Adipose tissue (tissue), 3 donors: ENCODE results near the gene STARD13. TPM values are rescaled to one million over a fixed set of nuclear protein-coding genes. Genes with fewer than 3 reads are reported as not detected.
A peak's percentile ranks its signal among the peaks of the same experiment; 100 is the strongest.

Experiments
- H3K27ac ChIP-seq: one replicate; pipeline ENCODE4 v1.5.1; 2013; ENCODE audit warnings: low read depth, low read length
- WGBS, 3 donors: extraction: QIAGEN DNeasy Blood & Tissue Kit; methylation state at CpG; one replicate each; pipeline ENCODE4 v1.1.7; 2013; 5-methylcytosine and 5-hydroxymethylcytosine counted together
- polyA plus RNA-seq, 3 donors: library from polyadenylated mRNA; stranded (reverse); fragments of 200-250 nt; gene quantifications; one replicate each; pipeline ENCODE4 v1.2.3, GENCODE V29; 2013
- donor health status: healthy with polysubstance abuse.
- donor health status: Bipolar disorder and iron deficiency.
- donor health status: healthy.

STARD13 gene
- polyA plus RNA-seq, 3 donors = 5.4 to 17.0 (median 13.3) TPM

DNA sequence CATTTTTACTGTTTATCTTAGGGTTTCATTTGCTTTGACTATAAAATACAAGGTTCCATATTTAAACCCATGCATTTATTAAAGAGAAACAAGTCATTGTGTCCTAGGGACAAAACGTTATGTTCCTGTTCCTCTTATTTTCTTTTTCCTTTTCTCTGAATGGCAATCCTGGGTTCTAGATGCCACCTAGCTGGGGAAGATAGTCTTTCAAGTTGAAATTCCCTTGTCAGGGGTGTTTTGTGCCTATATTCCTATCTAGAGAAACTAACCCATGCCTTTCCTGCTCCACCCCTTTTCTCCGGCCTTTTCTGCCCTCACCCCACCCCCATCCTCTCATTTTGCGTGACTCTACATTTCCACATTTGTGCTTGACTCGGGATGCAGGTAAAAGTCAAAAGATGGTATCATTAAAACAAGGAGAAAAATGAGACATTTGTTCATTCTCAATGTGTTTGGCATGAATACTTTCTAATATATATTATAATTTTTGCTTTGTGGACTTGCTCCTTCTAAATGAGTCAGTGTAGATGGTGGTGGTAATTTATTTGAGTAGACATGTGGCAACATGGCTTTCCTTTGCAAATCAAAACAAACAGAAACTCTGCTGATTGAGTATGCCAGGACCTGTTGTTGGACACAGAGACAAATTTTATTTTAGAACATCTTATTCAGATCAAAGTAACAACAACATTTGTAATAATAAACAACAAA, 26.8 kb upstream of the STARD13 start:
- no peak overlapping the region for H3K27ac ChIP-seq

DNA sequence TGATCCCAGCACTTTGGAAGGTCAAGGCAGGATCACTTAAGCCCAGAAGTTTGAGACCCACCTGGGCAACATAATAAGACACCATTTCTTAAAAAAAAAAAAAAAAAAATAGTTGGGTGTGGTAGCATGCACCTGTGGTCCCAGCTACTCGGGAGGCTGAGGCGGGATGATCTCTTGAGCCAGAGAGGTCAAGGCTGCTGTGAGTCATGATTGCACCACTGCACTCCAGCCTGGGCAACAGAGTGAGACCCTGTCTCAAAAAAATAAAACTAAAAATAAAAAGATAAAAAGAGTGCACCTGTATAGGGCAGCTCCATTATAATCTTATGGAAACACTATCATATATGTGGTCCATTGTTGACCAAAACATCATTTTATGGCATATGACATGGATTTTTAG, 25.5 kb upstream of the STARD13 start:
- H3K27ac ChIP-seq = no peak overlapping the region
- WGBS, 3 donors = 86 to 93% (median 92%) methylated on average over 2 of the region's 2 CpGs

More for the DNA sequence above, 26.8 kb upstream of the STARD13 start:
- WGBS, 3 donors = 57 to 73% (median 60%) methylated on average over 4 of the region's 4 CpGs

DNA sequence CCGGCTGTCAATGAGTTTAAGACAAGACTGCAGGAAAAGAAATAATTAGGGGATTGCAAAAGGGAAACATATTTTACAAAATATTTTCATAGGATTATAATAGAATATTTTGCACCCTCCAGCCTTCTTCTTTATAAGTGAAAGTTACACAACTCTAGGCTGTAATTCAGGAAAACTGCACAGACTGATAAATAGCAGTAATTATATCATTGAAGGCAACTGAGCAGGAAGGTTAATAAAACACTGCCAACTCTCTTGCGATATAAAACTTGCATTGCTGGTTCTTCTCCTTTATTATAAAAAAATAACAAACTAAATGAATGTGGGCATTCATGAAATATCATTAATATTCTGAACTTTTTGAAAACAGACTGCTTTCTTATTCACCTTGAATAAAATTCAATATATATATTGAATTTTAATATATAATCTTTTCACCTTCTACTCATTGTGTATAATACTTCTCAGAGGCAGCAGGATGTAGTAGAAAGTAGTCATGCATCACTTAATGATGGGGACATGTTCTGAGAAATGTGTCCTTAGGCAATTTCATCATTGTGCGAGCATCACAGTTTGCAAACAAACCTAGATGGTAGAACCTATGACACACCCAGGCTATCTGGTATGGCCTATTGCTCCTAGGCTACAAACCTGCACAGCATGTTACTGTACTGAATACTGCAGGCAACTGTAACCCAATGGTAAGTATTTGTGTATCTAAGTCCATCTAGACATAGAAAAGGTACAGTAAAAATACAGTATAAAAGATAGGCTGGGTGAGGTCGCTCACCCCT, 24.9 kb upstream of the STARD13 start:
- no peak overlapping the region for H3K27ac ChIP-seq
- 82 to 86% (median 86%) methylated on average over 4 of the region's 4 CpGs for WGBS, 3 donors

DNA sequence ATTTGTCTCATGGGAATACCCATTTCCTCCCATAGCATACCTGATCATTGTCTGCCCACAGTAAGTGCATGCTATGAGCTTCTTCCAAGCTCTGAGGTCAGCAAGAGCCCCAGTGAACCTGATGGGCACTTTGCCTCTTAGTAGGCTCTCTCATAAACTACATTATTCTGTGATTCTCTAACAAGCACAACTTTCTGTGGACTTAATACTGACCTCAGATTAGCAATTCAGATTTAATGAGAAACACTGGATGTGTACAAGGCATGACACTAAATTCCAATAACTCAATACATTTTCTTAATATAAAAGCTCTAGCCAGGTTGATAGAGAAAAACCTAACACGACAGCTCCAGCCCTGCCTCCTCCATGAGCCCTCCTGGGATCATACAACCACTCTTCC, 23.3 kb upstream of the STARD13 start:
- WGBS, 3 donors = 92 to 96% (median 93%) methylated on average over 1 of the region's 1 CpG
- H3K27ac ChIP-seq = no peak overlapping the region

DNA sequence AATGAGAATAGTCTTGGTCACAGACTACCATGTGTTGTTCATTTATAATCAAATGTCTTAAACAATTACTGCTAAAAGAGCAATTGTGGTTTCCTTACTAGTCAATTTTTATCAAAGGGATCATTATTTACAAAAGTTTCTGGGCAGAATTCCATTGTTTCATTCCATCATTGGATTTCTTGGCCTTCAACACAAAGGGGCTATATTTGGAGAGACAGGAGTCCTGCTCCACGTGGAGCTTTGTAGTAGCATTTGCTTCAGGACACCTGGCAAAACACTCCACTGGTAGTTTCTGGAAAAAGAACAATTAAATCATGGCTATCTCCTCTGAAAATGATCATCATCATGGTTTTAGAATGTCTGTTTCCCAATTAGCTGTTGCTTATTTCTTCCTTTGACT, 22.3 kb upstream of the STARD13 start:
- H3K27ac ChIP-seq = no peak overlapping the region
- 21 to 50% (median 28%) methylated on average over 1 of the region's 1 CpG for WGBS, 3 donors

DNA sequence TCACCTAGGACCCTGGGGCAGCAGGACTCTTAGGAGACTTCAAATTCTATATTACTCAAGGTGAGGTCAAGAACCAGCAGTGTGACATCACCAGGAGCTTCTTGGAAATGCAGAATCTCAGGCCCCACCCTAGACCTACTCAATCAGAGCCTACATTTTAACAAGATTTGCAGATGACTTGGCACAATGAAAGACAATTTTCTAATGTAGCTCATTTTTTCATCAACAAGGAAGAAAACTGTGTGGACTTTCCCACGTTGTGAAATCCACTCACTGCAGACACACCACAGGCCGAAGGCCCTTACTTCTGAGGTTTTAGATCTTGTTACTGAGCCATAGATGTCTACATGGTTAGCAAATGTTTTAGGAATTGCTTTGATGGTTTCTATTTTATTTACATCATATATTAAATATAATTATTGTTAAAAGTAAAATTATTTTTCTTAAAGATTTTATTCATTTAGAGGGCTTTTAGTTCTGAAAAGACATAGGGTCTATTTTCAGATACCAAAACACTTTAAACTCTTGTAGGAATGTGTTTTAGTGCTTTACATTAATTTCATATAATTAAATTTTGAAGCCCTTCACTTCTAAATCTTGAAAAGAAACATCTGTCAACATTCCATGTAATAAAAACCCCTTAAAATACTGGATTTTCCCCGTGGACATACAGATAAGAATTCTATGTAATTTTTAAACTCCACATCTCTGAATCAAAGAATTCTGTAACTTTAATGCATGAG, 18.5 kb upstream of the STARD13 start:
- 63 to 80% (median 67%) methylated on average over 3 of the region's 3 CpGs for WGBS, 3 donors

DNA sequence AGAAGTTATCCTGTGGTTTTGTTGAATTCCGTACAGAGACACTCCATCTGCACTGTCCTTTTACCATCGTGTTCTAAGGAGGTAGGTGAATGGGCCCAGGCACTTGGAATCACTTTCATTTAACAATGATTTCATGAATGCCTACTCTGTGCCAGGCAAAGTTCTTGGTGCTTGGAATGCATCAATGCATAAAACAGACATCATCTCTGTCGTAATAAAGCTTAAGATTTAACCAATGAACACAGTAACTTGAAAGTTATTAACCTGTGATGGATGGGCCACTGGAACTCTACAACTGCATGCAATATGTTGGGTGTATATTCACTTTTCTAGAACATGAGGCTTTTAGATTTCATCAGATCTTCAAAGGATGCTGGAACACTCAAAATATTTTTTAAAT, 14.1 kb upstream of the STARD13 start:
- H3K27ac ChIP-seq = no peak overlapping the region
- WGBS, 3 donors = 83 to 87% (median 86%) methylated on average over 3 of the region's 3 CpGs

More for the DNA sequence above, 18.5 kb upstream of the STARD13 start:
- H3K27ac ChIP-seq = no peak overlapping the region

DNA sequence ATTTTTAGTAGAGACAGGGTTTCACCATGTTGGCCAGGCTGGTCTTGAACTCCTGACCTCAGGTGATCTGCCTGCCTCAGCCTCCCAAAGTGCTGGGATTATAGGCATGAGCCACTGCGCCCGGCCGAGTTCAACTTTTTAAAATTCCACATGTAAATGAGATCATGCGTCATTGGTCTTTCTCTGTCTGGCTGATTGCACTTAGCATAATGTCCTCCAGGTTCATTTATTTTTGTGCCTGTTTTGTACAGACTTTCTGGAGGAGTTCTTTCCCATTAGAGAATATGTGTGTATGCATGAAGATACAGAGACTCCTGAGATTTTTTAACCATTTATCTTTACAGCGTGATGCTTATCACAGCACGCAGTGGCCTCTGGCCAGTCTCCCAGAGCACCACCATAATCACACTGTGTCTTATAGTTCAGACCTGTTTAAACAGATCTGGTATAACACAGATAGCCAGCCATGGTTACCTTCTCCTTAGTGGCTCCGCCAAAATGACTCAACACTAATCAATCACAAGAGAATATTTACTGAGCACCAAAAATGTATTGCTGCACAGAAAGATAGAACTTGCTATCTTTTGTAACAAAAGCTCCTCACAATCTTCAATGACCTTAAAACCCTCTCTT, 11.4 kb upstream of the STARD13 start:
- WGBS, 3 donors = 67 to 92% (median 86%) methylated on average over 7 of the region's 7 CpGs
- H3K27ac ChIP-seq = no peak overlapping the region

DNA sequence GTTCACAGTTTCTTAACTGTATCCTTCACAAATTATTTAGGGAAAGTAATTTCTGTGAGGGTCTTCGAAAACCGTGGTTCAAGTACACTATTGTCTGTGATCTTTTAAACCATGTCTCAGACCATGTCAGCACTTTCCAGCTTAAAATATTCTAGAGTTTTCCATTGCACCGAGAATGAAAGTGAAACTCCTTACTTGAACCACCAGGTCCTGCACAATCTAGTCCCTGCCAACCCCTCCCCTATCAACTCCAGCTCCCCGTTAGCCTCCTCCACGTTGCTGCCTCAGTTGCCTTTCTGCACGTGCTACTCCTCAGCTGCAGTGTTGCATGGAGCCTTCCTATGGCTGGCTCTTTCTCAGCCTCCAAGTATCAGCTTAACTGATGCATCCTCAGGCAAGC, 7.2 kb upstream of the STARD13 start:
- 60 to 90% (median 67%) methylated on average over 6 of the region's 6 CpGs for WGBS, 3 donors
- H3K27ac ChIP-seq = no peak overlapping the region

DNA sequence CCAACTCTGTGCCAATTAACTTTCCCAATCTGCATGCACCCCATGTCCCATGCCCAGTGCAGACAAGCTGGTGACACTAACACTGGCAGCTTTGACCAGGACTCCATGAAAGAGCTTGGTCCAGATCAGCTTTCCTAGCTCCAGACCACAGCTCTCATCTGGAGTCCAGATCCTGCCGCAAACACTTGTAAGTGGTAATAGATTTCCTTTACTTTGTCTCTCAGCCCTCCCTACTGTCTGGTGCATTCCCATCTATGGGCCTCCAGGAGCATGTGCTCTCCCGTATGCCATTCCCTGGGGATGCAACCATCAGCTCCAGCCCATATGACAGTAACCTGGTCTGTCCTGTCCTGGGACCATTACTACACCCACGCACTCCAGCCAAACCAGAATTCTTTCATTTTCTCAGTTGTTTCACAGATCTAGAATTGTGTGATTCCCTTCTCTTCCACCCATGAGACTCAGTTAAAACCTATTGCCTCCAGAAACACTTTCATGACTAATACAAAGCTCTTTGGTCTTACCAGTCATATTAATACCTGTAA, 4.9 kb upstream of the STARD13 start:
- 87 to 93% (median 92%) methylated on average over 3 of the region's 3 CpGs for WGBS, 3 donors
- H3K27ac ChIP-seq = no peak overlapping the region

DNA sequence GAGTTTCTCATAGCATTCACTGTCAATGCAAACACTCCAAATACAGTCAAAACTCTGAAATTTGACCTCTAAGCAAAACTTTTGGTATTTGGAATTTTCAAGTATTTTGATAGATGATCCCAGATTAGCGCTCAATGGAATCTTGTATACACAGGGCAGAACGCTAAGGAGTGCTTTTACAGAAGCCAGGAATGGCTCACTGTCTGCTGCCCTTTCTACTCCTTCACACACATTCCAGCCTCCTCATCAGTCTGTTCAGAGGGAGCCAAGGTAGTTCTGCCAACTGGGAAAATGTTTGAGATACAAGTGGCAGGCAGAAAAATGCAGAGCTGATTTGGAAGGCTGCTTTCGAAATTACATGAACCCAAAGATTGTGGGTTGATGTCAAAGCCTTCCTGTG, 4.4 kb upstream of the STARD13 start:
- WGBS, 3 donors = 75 to 79% (median 77%) methylated on average over 3 of the region's 3 CpGs
- no peak overlapping the region for H3K27ac ChIP-seq

DNA sequence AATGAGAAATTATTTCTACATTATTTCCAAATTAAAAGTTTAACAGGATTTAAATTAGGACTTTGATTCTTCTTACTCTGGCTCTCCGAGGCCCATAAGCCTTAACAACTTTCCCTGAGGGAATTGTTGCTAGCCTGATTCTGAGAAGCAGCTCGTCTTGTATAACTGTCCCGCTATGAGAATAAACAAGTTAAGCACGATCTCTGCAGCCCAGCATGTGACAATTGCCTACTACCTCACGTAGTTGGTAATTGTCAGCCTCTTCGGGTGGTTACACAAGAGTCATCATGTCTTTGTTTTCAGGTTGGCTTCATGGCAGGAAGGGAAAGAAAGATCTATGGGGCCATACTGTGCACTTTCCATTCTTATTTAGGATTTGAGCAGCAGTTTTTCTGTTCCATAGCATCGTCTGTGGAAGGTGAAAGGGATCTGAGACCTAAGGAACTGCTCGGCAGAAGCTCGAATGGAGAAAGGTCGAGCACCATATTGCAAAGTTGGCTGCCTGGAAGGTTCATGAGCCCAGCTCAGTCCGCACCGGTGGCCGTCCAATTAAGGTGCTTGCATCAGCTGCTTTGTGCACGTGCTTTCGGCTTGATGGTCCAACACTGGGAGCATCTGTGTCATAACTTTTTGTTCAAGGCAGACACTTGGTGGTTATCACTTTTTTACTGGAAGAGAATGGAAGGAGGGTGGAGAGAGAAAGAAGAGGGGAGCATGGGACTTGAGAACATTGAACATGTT, 1.8 kb upstream of the STARD13 start:
- WGBS, 3 donors = 78 to 89% (median 84%) methylated on average over 15 of the region's 15 CpGs
- no peak overlapping the region for H3K27ac ChIP-seq

DNA sequence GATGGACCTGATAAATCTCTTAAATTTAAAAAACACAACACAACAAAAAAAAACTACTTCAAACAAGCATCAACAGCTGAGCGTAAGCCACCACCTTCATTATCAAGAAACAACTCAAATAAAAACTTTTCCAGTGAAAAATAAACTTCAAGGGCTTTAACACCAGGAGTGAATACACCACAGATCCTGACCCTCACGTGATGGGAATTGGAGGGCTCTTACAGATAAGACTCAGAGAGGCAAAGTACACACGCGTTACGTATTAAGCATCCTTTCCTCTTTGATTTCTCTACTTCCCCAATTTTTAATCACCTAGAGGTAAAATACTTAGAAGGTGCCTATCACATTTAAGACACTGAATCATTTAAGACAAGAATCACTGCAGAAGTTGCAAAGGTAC, 573 bp upstream of the STARD13 start:
- WGBS, 3 donors = 6 to 17% (median 15%) methylated on average over 5 of the region's 5 CpGs

DNA sequence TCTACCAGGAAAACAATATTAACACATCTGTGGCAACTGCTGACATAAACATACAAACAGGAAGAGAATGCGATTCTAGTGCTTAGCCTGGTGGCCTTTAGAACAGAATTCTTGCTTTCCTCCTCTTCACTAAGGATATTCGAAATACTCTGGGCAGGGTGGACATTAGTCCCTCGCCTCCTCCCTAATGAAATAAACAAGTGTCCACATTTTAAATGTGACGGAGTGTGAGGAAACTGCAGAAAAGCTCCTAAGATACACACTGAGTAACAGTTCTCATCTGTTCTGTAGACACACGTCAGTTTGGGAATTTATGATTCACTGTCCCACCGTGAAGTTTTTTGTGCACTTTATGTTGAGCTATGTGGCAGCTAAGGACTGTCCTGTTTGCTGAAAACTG, 639 bp downstream of the STARD13 start:
- H3K27ac ChIP-seq = peak overlapping the region; percentile 74
- WGBS, 3 donors = 3 to 12% (median 10%) methylated on average over 6 of the region's 6 CpGs

More for the DNA sequence above, 573 bp upstream of the STARD13 start:
- no peak overlapping the region for H3K27ac ChIP-seq

DNA sequence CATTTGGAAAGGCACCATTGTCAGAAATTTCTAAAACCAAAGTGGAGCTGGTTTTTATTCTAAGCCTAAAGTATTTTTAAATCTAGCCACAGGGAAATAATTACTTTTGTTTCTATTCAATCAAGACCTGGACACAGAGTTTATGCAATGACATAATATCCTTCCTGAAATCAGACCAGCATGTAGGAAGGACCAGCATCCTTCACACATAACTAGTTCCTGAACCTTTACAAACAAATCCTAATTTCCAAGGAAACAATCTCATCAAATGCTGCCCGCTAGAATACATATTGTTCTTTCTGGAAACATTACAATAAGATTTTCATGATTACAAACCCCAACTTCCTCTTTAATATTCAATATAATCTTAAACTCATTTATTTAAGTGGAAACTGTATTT, 1.5 kb downstream of the STARD13 start:
- H3K27ac ChIP-seq = no peak overlapping the region
- WGBS, 3 donors = 4 to 22% (median 21%) methylated on average over 1 of the region's 1 CpG

DNA sequence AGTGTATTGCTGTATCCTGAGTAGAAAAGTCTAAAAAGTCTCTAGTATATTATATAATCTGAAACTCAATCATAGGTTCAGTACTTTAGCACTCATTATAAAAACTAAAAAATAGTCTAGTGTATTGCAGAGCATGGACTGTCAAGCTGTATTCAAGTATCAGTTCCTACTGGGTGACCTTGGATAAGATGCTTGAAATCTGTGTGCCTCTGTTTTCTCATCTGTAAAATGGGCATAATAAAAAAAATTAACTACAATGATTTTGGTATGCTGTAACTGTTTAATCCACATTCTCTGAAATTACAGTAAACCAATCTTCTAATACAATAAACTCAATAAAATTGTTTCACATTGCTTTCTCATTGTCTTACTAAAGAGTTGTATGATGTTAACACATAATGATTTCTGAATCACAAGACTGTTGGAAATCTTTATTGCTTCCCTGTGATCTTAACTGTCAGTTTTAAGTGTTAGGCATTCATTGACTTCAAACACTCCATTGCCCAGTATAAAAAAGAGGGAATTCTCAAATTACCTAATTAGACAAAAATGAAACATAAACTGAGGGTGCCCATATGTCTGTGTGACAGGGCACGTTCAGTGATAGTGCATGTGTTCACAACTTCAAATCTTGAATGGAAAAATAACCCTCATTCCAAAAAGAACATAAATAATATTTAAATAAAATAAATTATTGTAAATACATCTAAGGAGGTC, 2.2 kb downstream of the STARD13 start:
- WGBS, 3 donors = 17 to 58% (median 38%) methylated on average over 1 of the region's 1 CpG
- H3K27ac ChIP-seq = no peak overlapping the region

DNA sequence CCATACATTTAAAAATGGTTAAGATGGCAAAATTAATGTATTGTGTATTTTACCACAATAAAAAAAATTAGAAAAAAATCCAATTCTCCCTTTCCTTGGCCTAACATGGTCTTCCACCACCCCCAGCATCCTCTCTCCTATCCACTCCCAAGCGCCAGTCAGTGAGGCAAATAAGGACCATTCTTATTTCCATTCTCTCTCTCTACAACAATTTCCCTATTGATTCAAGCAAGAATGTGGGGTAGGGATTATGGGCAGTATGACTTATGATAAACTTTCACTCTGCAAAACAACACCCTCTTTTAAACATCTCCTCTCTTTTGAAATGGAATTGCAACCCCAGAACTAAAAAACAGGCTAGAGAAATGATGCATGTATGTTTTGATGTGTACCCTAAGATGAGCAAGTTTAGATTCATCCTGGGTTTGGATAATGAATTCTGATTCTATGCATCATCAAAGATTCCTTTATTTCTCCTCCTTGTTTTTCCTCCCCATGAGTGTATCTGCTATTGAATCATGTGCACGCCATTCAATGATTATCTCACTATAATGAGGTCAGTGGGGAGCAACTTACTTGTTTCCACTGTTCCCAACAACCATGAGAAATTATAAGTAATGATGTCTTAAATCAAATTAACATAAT, 3.5 kb downstream of the STARD13 start:
- no peak overlapping the region for H3K27ac ChIP-seq
- 86 to 90% (median 90%) methylated on average over 2 of the region's 2 CpGs for WGBS, 3 donors
